ENCODE results near the gene ALMS1. TPM values are rescaled to one million over a fixed set of nuclear protein-coding genes. Genes with fewer than 3 reads are reported as not detected.

Gene ALMS1
- polyA plus RNA-seq, 1 of the 3 experiments (the other 2 are of a cell fraction): 7.0 TPM

DNA sequence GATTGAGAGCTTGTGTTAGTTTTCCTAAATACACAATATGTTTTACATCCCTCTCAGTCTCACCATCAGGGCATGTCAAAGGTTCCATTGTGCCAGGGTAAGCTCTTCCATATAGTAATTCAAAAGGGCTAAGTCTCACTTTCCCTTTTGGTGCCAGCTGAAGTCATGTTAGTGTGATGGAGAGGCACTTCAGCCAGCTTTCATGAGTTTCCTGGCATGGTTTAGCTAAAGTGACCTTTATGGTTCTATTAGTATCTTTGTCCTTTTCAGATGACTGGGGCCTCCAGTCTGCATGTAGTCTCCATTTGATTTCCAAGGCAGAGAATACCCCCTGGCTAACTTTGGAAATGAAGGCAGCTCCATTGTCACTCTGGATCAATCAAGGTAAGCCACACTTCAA lies 229.4 kb downstream of the ALMS1 start:
- no peak overlapping the region for H3K27ac ChIP-seq (ENCODE audit: low read depth in 2 of 2, low read length in 1 of 2)
- no peaks in the 10 kb centered on the region for H3K79me2 ChIP-seq (ENCODE audit: insufficient read depth)
- H2AFZ ChIP-seq (ENCODE audit: low read depth): no peak overlapping the region
- no peak overlapping the region for H3K4me2 ChIP-seq
- CTCF ChIA-PET: no interaction called here
- H4K20me1 ChIP-seq (ENCODE audit: insufficient read depth): no peaks in the 10 kb centered on the region
- H3K9me2 ChIP-seq: no peaks in the 10 kb centered on the region
- TF ChIP-seq FOSL2 (IDR thresholded peaks at IDR 0.05; ENCODE audit: borderline replicate concordance, low read depth): no peak
- TF ChIP-seq TAF1 (IDR thresholded peaks at IDR 0.05; ENCODE audit: borderline replicate concordance, low read depth, low read length): no peak
- no peak for TF ChIP-seq RAD21 (IDR thresholded peaks at IDR 0.05; ENCODE audit: low read length)
- no peak for TF ChIP-seq USF1 (IDR thresholded peaks at IDR 0.05; ENCODE audit: borderline replicate concordance, low read depth)
- TF ChIP-seq USF2 (IDR thresholded peaks at IDR 0.05; ENCODE audit: borderline replicate concordance, low read depth, low read length): no peak
- TF ChIP-seq TCF12 (IDR thresholded peaks at IDR 0.05): no peak
- no peak for TF ChIP-seq EP300 (IDR thresholded peaks at IDR 0.05; ENCODE audit: borderline replicate concordance in 1 of 2, low read depth in 1 of 2, low read length in 1 of 2)
- no peak for TF ChIP-seq IRF3 (IDR thresholded peaks at IDR 0.05; ENCODE audit: low read depth, low read length)
- no peak for TF ChIP-seq ZBTB33 (IDR thresholded peaks at IDR 0.05; ENCODE audit: borderline replicate concordance, low read depth)
- TF ChIP-seq YY1 (IDR thresholded peaks at IDR 0.05; ENCODE audit: low read depth): no peak
- no peak for TF ChIP-seq TEAD4 (IDR thresholded peaks at IDR 0.05; ENCODE audit: borderline replicate concordance, insufficient read depth)
- no peak for TF ChIP-seq MAX (IDR thresholded peaks at IDR 0.05; ENCODE audit: low read depth)
- no peak for TF ChIP-seq FOXM1 (IDR thresholded peaks at IDR 0.05; ENCODE audit: low read depth)
- no peak for TF ChIP-seq POLR2AphosphoS5 (IDR thresholded peaks at IDR 0.05; ENCODE audit: low read depth, low read length)
- no peak for TF ChIP-seq SIN3A (IDR thresholded peaks at IDR 0.05; ENCODE audit: borderline replicate concordance, low read depth, low read length)
- no peak for TF ChIP-seq ELF1 (IDR thresholded peaks at IDR 0.05)
- no peak for TF ChIP-seq NFIC (IDR thresholded peaks at IDR 0.05; ENCODE audit: borderline replicate concordance)
- TF ChIP-seq CHD2 (IDR thresholded peaks at IDR 0.05; ENCODE audit: low read length, partially characterized antibody): no peak
- no peak for TF ChIP-seq NRF1 (IDR thresholded peaks at IDR 0.05; ENCODE audit: low read depth, low read length)
- TF ChIP-seq GABPA (IDR thresholded peaks at IDR 0.05; ENCODE audit: low read depth): no peak
- H3K27me3 ChIP-seq (ENCODE audit: insufficient read depth): no peaks in the 10 kb centered on the region
- no peak for DNase-seq
- H3F3A ChIP-seq (replicated peaks; ENCODE audit: insufficient read depth): no peaks in the 10 kb centered on the region
- H3K9me3 ChIP-seq: no peaks in the 10 kb centered on the region
- H3K4me1 ChIP-seq (ENCODE audit: control insufficient read depth in 1 of 2, insufficient read depth in 2 of 2, low read depth in 1 of 2, low read length in 1 of 2): no peaks in the 10 kb centered on the region
- peaks cover 3 to 10% of the 10 kb centered on the region in 2 experiments for H3K36me3 ChIP-seq (replicated peaks in 1 of 2; ENCODE audit: control insufficient read depth in 1 of 2, insufficient read depth in 2 of 2, low read length in 1 of 2)
- POLR2A ChIA-PET: no interaction called here
- no peak overlapping the region for H3K4me3 ChIP-seq (ENCODE audit: low read depth in 2 of 2, low read length in 1 of 2)
- H3K9ac ChIP-seq: no peak overlapping the region
